Epithelial cell of proximal tubule (primary cell): ENCODE measurements around the gene NFASC. TPM values are rescaled to one million over a fixed set of nuclear protein-coding genes. Genes with fewer than 3 reads are reported as not detected.

Source experiments
- DNase-seq: peaks from one replicate; pipeline ENCODE4 v3.0.0-alpha.2; 2011; ENCODE audit warnings: low read depth
- H3K4me3 ChIP-seq: 2 replicates; pipeline ENCODE4 v1.5.1; 2011; ENCODE audit warnings: low read depth, mild to moderate bottlenecking, low read length
- CTCF ChIP-seq: conservative IDR thresholded peaks from 2 replicates; pipeline ENCODE4 v1.5.1; 2012; ENCODE audit warnings: low read depth, mild to moderate bottlenecking, low read length
- total RNA-seq: library from RNA; depleted of rRNA; stranded (reverse); fragments of >200 nt; gene quantifications from 2 replicates; pipeline ENCODE4 v1.2.3, GENCODE V29; 2015

The NFASC gene
- total RNA-seq, 1 donor from 2014 or later, result 0.29 TPM

GRCh38 chr1:205057808-205058575 is 187.3 kb downstream of the NFASC start:
- H3K4me3 ChIP-seq, result no peak overlapping the region
- no peak for DNase-seq
- no peak for TF ChIP-seq CTCF

GRCh38 chr1:205058853-205059252 is 188.2 kb downstream of the NFASC start:
- no peak for TF ChIP-seq CTCF
- no peak for DNase-seq
- no peak overlapping the region for H3K4me3 ChIP-seq

GRCh38 chr1:205059660-205060059 is 189.0 kb downstream of the NFASC start:
- DNase-seq, result no peak
- no peak for TF ChIP-seq CTCF
- no peak overlapping the region for H3K4me3 ChIP-seq

- H3K4me3 ChIP-seq, result no peak overlapping the region
- no peak for DNase-seq
- no peak for TF ChIP-seq CTCF
These were observed 190.1 kb downstream of the NFASC start for GRCh38 chr1:205060746-205061145.

GRCh38 chr1:205061227-205061626 is 190.6 kb downstream of the NFASC start:
- DNase-seq, result no peak
- TF ChIP-seq CTCF, result no peak
- H3K4me3 ChIP-seq, result no peak overlapping the region

GRCh38 chr1:205061665-205062069 is 191.0 kb downstream of the NFASC start:
- no peak for DNase-seq

More at GRCh38 chr1:205061665-205062069, 191.0 kb downstream of the NFASC start:
- peak; percentile 94 for TF ChIP-seq CTCF
- H3K4me3 ChIP-seq, result no peak overlapping the region
